Neural progenitor cell (in vitro differentiated cells): ENCODE results near the gene ABITRAM.

ENCODE experiments used
- CTCF ChIP-seq: fragments of 200-600 bp; sonication (generic); IDR thresholded peaks from 2 replicates; pipeline ENCODE4 v1.5.1; 2017; ENCODE audit warnings: antibody characterized with exemption, mild to moderate bottlenecking
- EZH2 ChIP-seq: fragments of 200-600 bp; sonication (generic); IDR thresholded peaks from 2 replicates; pipeline ENCODE4 v1.6.1; 2017; ENCODE audit warnings: antibody characterized with exemption, mild to moderate bottlenecking, moderate library complexity

GRCh38 chr9:108937561-108938305 lies 3.5 kb downstream of the ABITRAM start:
- TF ChIP-seq CTCF: no peak
- TF ChIP-seq EZH2: no peak
